HEK293 (cell line): ENCODE measurements around the gene CPTP.

Source experiments
- CTCF ChIA-PET: fragments of 350-600 bp; formaldehyde crosslinking; extraction: SDS; loops from one replicate; lab custom pipeline; 2021; ENCODE audit warnings: antibody characterized with exemption; lab: Yijun Ruan, JAX
- POLR2A ChIA-PET: fragments of 300-600 bp; formaldehyde crosslinking; extraction: SDS; loops from one replicate; lab custom pipeline; 2020; ENCODE audit warnings: antibody characterized with exemption, inconsistent platforms; lab: Yijun Ruan, JAX
- H3K27ac ChIP-seq: fragments of 200-500 bp; sonication (Bioruptor generic); 2 replicates; pipeline ENCODE4 v1.5.1; 2014; ENCODE audit warnings: low read depth, low read length, control low read depth, inconsistent platforms; ENCODE audit errors: extremely low read depth
- H3K36me3 ChIP-seq, 2 experiments: fragments of 200-500 bp in 1 of 2; sonication (Bioruptor generic) in 1 of 2; 1 replicate in 1 of 2; 2 replicates in 1 of 2; pipeline ENCODE4 v1.5.1; 2014 to 2017; ENCODE audit warnings: inconsistent platforms in 2 of 2, low read length in 2 of 2; ENCODE audit not compliant: control insufficient read depth in 2 of 2, insufficient read depth in 1 of 2
- H3K4me1 ChIP-seq: fragments of 200-500 bp; sonication (Bioruptor generic); 2 replicates; pipeline ENCODE4 v1.5.1; 2014; ENCODE audit warnings: mild to moderate bottlenecking, low read length, inconsistent platforms; ENCODE audit not compliant: control insufficient read depth, insufficient read depth
- H3K4me3 ChIP-seq: 2 replicates; pipeline ENCODE4 v1.5.1; 2011; ENCODE audit warnings: low read depth, mild to moderate bottlenecking, control low read depth, low read length, moderate library complexity
- H3K9me3 ChIP-seq: fragments of 200-500 bp; sonication (Bioruptor generic); 2 replicates; pipeline ENCODE4 v1.5.1; 2014; ENCODE audit warnings: low read depth, low read length, inconsistent platforms; ENCODE audit not compliant: control insufficient read depth, insufficient read depth
- BCL11A ChIP-seq: fragments of 450-650 bp; formaldehyde crosslinking; IDR thresholded peaks from 2 replicates; pipeline ENCODE4 v1.5.1; 2016; ENCODE audit warnings: low read depth, missing biosample characterization, missing genetic modification characterization
- BCL6B ChIP-seq: fragments of 450-650 bp; formaldehyde crosslinking; IDR thresholded peaks from 2 replicates; pipeline ENCODE4 v1.5.1; 2017; ENCODE audit warnings: missing biosample characterization, missing genetic modification characterization
- EGR2 ChIP-seq: fragments of 450-650 bp; formaldehyde crosslinking; IDR thresholded peaks from 2 replicates; pipeline ENCODE4 v1.5.1; 2016; ENCODE audit warnings: low read depth, missing biosample characterization, missing genetic modification characterization
- HOXC10 ChIP-seq: sonication (generic); formaldehyde crosslinking; IDR thresholded peaks from 2 replicates; pipeline ENCODE4 v1.8.1; 2023; ENCODE audit warnings: mild to moderate bottlenecking, missing genetic modification reagents
- SCRT1 ChIP-seq: fragments of 450-650 bp; formaldehyde crosslinking; IDR thresholded peaks from 2 replicates; pipeline ENCODE4 v1.5.1; 2016; ENCODE audit warnings: missing biosample characterization, missing genetic modification characterization, borderline replicate concordance
- ZBTB1 ChIP-seq: fragments of 450-650 bp; formaldehyde crosslinking; IDR thresholded peaks from 2 replicates; pipeline ENCODE4 v1.5.1; 2016; ENCODE audit warnings: missing biosample characterization, missing genetic modification characterization
- ZFHX2 ChIP-seq: fragments of 450-650 bp; formaldehyde crosslinking; conservative IDR thresholded peaks from 2 replicates; pipeline ENCODE4 v1.5.1; 2016; ENCODE audit warnings: missing biosample characterization, missing genetic modification characterization
- ZNF174 ChIP-seq: fragments of 450-650 bp; formaldehyde crosslinking; IDR thresholded peaks from 2 replicates; pipeline ENCODE4 v1.5.0; 2017; ENCODE audit warnings: missing biosample characterization, mild to moderate bottlenecking, missing genetic modification characterization
- ZNF184 ChIP-seq: fragments of 450-650 bp; IDR thresholded peaks from 2 replicates; pipeline ENCODE4 v1.5.1; 2018; ENCODE audit warnings: missing biosample characterization, mild to moderate bottlenecking, missing genetic modification characterization
- ZNF266 ChIP-seq: fragments of 450-650 bp; formaldehyde crosslinking; IDR thresholded peaks from 2 replicates; pipeline ENCODE4 v1.5.1; 2016; ENCODE audit warnings: missing biosample characterization, missing genetic modification characterization, low read depth
- ZNF510 ChIP-seq: fragments of 450-650 bp; formaldehyde crosslinking; IDR thresholded peaks from 2 replicates; pipeline ENCODE4 v1.5.1; 2018; ENCODE audit warnings: mild to moderate bottlenecking, missing genetic modification characterization, missing biosample characterization; ENCODE audit not compliant: insufficient replicate concordance
- ZNF558 ChIP-seq: fragments of 450-650 bp; formaldehyde crosslinking; IDR thresholded peaks from 2 replicates; pipeline ENCODE4 v1.5.1; 2016; ENCODE audit warnings: missing biosample characterization, missing genetic modification characterization
- ZNF596 ChIP-seq: fragments of 450-650 bp; IDR thresholded peaks from 2 replicates; pipeline ENCODE4 v1.5.0; 2018; ENCODE audit warnings: missing biosample characterization, mild to moderate bottlenecking, missing genetic modification characterization, moderate library complexity
- ZNF670 ChIP-seq: fragments of 450-650 bp; formaldehyde crosslinking; IDR thresholded peaks from 2 replicates; pipeline ENCODE4 v1.5.1; 2016; ENCODE audit warnings: missing biosample characterization, missing genetic modification characterization, low read depth
- ZSCAN16 ChIP-seq: fragments of 450-650 bp; formaldehyde crosslinking; IDR thresholded peaks from 2 replicates; pipeline ENCODE4 v1.5.1; 2016; ENCODE audit warnings: missing biosample characterization, missing genetic modification characterization
- ZSCAN18 ChIP-seq: fragments of 450-650 bp; formaldehyde crosslinking; IDR thresholded peaks from 2 replicates; pipeline ENCODE4 v1.5.1; 2016; ENCODE audit warnings: missing biosample characterization, missing genetic modification characterization
- TF ChIP-seq, protein P1 (sequence below): fragments of 450-650 bp; formaldehyde crosslinking; IDR thresholded peaks from 2 replicates; pipeline ENCODE4 v1.5.1; 2017; ENCODE audit warnings: missing biosample characterization, missing genetic modification characterization
- TF ChIP-seq, protein P2 (sequence below): fragments of 450-650 bp; formaldehyde crosslinking; conservative IDR thresholded peaks from 2 replicates; pipeline ENCODE4 v1.5.1; 2016; ENCODE audit warnings: low read depth, missing biosample characterization, missing genetic modification characterization
- TF ChIP-seq, protein P3 (sequence below): fragments of 450-650 bp; formaldehyde crosslinking; IDR thresholded peaks from 2 replicates; pipeline ENCODE4 v1.5.1; 2016; ENCODE audit warnings: missing biosample characterization, missing genetic modification characterization

The CPTP gene

DNA sequence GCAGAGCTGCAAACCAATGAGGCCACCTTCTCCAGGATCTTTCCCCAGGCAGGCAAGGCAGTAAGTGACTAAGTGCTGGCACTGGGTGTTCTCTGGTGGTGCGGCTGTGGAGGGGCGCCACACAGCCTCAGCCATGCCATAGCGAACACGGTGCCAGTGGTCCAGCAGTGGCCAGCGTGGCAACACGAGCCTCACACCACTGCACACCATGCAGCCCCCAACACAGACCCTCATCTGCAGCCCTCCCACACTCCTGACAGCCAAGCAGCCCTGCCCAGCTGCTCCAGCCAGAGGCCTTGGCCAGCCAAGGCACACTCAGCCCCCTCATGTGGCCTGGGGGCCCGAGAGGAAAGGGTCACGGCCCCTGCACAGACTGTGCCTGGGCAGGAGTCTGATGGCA, 3.1 kb upstream of the CPTP start:
- no peak overlapping the region for H3K4me3 ChIP-seq
- no peak overlapping the region for H3K27ac ChIP-seq
- no peaks in the 10 kb centered on the region for H3K9me3 ChIP-seq
- 0 out of 2 replicates have a peak, but pooled peaks have one; percentile 3 for TF ChIP-seq BCL11A (tag by site-specific recombination)
- no peak for TF ChIP-seq ZNF510 (tag by site-specific recombination)
- POLR2A ChIA-PET = no interaction called here
- peaks cover 24% of the 10 kb centered on the region for H3K4me1 ChIP-seq
- CTCF ChIA-PET = interaction anchor here (0.6 kb wide), 1 partner anchor 203 kb away, joined by 4 read pairs; no protein-coding TSS in a partner anchor
- H3K36me3 ChIP-seq = peaks cover 14 to 54% of the 10 kb centered on the region in 2 experiments

GRCh38 chr1:1322418-1322817, 2.2 kb upstream of the CPTP start:
- Histone ChIP-seq H3K4me1 (peaks cover 24% of the 10 kb centered on the region), H3K27ac (no peak overlapping the region), H3K36me3 (peaks cover 6 to 57% of the 10 kb centered on the region in 2 experiments; a peak in 2 of 3 replicates), H3K9me3 (no peaks in the 10 kb centered on the region), H3K4me3 (no peak overlapping the region)
- ChIA-PET CTCF (no interaction called here), POLR2A (no interaction called here)
- TF ChIP-seq ZNF184 (tag by site-specific recombination) = no peak
- TF ChIP-seq, protein P1, sequence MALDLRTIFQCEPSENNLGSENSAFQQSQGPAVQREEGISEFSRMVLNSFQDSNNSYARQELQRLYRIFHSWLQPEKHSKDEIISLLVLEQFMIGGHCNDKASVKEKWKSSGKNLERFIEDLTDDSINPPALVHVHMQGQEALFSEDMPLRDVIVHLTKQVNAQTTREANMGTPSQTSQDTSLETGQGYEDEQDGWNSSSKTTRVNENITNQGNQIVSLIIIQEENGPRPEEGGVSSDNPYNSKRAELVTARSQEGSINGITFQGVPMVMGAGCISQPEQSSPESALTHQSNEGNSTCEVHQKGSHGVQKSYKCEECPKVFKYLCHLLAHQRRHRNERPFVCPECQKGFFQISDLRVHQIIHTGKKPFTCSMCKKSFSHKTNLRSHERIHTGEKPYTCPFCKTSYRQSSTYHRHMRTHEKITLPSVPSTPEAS (tag by site-specific recombination) = no peak
- no peak for TF ChIP-seq ZNF510 (tag by site-specific recombination)
- no peak for TF ChIP-seq ZNF558 (tag by site-specific recombination)
- TF ChIP-seq ZSCAN16 (tag by site-specific recombination) = no peak
- TF ChIP-seq, protein P2, sequence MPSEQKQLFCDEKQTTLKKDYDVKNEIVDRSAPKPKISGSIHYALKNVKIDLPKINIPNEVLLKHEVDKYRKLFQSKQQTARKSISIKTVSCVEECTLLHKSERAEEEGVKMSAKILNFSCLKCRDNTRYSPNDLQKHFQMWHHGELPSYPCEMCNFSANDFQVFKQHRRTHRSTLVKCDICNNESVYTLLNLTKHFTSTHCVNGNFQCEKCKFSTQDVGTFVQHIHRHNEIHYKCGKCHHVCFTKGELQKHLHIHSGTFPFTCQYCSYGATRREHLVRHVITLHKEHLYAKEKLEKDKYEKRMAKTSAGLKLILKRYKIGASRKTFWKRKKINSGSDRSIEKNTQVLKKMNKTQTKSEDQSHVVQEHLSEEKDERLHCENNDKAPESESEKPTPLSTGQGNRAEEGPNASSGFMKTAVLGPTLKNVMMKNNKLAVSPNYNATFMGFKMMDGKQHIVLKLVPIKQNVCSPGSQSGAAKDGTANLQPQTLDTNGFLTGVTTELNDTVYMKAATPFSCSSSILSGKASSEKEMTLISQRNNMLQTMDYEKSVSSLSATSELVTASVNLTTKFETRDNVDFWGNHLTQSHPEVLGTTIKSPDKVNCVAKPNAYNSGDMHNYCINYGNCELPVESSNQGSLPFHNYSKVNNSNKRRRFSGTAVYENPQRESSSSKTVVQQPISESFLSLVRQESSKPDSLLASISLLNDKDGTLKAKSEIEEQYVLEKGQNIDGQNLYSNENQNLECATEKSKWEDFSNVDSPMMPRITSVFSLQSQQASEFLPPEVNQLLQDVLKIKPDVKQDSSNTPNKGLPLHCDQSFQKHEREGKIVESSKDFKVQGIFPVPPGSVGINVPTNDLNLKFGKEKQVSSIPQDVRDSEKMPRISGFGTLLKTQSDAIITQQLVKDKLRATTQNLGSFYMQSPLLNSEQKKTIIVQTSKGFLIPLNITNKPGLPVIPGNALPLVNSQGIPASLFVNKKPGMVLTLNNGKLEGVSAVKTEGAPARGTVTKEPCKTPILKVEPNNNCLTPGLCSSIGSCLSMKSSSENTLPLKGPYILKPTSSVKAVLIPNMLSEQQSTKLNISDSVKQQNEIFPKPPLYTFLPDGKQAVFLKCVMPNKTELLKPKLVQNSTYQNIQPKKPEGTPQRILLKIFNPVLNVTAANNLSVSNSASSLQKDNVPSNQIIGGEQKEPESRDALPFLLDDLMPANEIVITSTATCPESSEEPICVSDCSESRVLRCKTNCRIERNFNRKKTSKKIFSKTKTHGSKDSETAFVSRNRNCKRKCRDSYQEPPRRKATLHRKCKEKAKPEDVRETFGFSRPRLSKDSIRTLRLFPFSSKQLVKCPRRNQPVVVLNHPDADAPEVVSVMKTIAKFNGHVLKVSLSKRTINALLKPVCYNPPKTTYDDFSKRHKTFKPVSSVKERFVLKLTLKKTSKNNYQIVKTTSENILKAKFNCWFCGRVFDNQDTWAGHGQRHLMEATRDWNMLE = no peak
- no peak for TF ChIP-seq EGR2 (tag by site-specific recombination)
- no peak for TF ChIP-seq HOXC10 (CRISPR knock-in tag)
- no peak for TF ChIP-seq ZBTB1 (tag by site-specific recombination)
- no peak for TF ChIP-seq ZNF670
- no peak for TF ChIP-seq ZFHX2
- no peak for TF ChIP-seq ZNF174 (tag by site-specific recombination)
- TF ChIP-seq ZNF266 (tag by site-specific recombination) = no peak
- TF ChIP-seq ZNF596 (tag by site-specific recombination) = no peak
- TF ChIP-seq BCL6B (tag by site-specific recombination) = no peak
- no peak for TF ChIP-seq SCRT1
- TF ChIP-seq, protein P3, sequence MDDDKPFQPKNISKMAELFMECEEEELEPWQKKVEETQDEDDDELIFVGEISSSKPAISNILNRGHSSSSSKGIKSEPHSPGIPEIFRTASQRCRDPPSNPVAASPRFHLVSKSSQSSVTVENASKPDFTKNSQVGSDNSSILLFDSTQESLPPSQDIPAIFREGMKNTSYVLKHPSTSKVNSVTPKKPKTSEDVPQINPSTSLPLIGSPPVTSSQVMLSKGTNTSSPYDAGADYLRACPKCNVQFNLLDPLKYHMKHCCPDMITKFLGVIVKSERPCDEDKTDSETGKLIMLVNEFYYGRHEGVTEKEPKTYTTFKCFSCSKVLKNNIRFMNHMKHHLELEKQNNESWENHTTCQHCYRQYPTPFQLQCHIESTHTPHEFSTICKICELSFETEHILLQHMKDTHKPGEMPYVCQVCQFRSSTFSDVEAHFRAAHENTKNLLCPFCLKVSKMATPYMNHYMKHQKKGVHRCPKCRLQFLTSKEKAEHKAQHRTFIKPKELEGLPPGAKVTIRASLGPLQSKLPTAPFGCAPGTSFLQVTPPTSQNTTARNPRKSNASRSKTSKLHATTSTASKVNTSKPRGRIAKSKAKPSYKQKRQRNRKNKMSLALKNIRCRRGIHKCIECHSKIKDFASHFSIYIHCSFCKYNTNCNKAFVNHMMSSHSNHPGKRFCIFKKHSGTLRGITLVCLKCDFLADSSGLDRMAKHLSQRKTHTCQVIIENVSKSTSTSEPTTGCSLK (tag by site-specific recombination) = no peak
- TF ChIP-seq ZSCAN18 (tag by site-specific recombination) = no peak
